GM21619 (cell line): ENCODE data around the gene MSH5.
A peak's percentile ranks its signal among the peaks of the same experiment; 100 is the strongest.
"Not testable (repeated sequence)": the region's sequence is repeated elsewhere in the genome, so short reads cannot be mapped to it uniquely, and the experiment has no call there.

ENCODE experiments used
- ATAC-seq: cut with Tn5 transposase; IDR thresholded peaks from one replicate; pipeline ENCODE4 v1.9.1; 2021; ENCODE audit not compliant: unreplicated experiment

The MSH5 gene

GRCh38 chr6:31739639-31740396 is at the start of gene MSH5:
TSS of gene MSH5 (plus strand) at chr6:31740005. CDS start at chr6:31740467, 462 bp downstream.
- peak; percentile 56 for ATAC-seq

GRCh38 chr6:31690231-31691077 is 49.4 kb upstream of the MSH5 start:
- no peak for ATAC-seq

DNA sequence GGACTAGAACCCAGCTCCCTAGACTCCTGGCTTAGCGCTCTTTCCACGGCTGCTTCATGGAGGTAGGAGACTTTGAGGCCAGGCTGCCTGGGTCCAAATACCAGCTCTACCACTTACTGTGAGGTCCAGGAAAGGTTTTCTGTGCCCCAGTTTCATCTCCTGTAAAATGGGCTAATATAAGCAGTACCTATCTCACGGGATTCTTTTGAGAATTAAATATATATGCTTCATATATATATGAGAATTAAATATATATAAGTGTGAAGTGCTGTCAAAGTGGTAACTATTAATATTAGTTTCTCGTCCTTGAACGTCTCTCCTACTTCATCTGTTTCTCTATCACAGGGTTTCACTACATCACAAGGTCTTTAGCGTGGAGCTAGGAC is 48.7 kb upstream of the MSH5 start:
- ATAC-seq, result no peak

DNA sequence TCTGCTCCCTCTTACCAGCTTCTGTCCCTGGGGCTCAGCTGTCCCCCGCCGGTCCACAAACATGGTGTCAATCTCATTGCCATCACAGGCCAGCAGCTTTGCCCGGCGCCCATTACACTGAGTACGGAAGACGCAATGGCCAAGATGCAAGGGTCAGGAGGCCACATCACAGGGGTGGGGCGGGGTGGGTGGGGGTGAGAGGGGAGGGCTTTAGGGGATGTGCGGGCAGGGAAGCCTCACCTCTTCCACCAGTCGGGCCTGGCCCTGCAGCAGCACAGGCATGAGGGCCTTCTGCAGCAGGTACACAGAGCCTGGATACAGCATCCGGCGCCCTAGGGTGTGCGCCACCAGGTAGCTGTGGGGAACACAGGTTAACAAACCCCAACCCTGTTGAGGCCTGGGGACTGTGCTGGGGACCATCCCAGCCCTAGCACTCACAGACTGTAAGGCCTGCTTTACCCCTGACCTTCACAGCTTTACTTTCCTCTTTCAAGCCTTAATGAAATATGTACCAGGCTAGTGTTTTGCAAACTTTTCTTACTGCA is 48.2 kb upstream of the MSH5 start:
- no peak for ATAC-seq

- no peak for ATAC-seq
These were observed 47.5 kb upstream of the MSH5 start for GRCh38 chr6:31692353-31692752.

GRCh38 chr6:31692886-31693285 is 46.9 kb upstream of the MSH5 start:
- no peak for ATAC-seq

DNA sequence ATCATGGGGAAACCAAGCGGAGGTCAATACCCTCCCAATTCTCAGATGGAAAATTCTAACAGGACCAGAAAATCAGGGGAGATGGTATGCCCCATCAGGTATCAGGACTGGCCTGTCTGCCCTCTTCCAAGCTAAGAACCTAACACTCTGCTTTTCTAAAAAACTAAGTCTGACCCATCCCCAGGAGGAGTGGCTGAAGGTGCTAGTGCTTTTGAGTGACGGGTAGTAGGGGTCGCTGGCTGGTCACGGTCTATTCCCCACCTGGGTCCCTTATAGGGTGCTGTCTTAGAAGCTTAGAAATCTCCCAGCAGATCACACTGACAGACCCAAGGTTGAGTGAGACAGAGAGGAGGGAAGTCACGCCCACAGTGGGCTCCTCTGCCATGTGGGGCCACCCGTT is 46.3 kb upstream of the MSH5 start:
- ATAC-seq, result no peak

DNA sequence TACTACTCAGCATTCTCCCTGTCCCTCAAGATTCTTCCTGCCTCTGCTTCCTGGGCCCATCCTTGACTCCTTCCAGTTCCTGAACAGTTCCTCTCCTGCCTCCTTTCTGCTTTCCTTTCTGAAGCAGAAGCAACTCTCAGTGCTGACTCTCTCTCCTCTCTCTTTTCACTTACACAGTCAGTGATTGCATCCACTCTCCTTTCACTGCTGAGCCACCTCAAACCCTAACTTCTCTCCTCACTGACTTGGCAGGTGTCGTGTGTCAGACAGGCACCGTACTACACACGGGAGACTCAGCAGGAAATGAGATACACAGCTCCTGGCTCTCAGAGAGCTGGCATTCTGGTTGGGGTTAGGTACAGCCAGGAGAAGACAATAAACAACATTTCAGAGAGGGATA is 42.2 kb upstream of the MSH5 start:
- no peak for ATAC-seq

DNA sequence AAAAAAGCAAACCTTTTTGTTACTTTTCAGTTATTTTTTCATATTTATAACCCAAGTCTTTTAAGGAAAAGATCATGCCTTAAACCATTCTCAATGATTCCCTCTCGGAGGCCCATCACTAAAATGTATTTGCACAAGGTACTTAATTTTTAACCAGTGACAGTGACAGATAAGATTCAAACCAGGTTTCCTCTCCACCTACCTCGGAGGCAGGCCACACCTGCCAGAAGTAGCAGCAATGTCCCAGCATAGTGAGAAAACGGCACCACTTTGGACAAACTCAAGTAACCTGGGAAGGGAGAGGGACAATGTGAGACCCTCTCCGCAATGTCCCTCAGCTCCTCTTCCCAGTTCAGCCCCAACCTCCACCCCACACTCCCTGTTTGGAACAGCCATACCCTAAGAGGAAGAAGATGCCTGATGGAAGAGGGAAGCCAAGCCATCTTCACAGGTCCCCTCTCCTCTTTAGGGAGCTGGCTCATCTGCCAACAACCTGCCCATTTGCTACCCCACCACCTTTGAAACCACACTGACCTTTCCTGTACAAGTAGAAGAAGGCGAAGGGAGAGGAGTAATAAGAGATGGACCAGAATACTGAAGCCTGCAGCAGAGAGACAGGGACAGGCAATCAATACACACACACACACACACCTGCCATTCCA is 38.9 kb upstream of the MSH5 start:
- no peak for ATAC-seq

- no peak for ATAC-seq
These were observed 38.0 kb upstream of the MSH5 start for GRCh38 chr6:31701666-31702404.

DNA sequence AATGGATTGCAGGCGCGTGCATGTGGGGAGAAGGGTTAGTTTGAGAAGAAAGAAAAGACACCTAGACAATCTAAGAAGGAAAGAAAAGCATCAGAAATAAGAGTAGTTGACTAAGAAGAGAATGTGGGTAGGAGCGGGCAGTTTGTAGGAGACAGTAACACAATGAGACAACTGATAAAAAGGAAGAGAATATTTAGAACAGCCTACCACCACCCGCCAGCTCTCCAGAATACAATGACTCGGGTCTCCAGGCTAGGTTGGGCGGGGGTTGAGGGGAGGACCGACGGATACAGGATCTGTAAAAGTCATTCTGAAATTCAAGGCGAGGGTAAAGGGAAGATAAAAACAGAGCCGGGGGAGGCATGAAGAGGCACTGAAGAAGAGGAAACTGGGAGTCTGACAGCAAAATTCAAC is 37.4 kb upstream of the MSH5 start:
- no peak for ATAC-seq

DNA sequence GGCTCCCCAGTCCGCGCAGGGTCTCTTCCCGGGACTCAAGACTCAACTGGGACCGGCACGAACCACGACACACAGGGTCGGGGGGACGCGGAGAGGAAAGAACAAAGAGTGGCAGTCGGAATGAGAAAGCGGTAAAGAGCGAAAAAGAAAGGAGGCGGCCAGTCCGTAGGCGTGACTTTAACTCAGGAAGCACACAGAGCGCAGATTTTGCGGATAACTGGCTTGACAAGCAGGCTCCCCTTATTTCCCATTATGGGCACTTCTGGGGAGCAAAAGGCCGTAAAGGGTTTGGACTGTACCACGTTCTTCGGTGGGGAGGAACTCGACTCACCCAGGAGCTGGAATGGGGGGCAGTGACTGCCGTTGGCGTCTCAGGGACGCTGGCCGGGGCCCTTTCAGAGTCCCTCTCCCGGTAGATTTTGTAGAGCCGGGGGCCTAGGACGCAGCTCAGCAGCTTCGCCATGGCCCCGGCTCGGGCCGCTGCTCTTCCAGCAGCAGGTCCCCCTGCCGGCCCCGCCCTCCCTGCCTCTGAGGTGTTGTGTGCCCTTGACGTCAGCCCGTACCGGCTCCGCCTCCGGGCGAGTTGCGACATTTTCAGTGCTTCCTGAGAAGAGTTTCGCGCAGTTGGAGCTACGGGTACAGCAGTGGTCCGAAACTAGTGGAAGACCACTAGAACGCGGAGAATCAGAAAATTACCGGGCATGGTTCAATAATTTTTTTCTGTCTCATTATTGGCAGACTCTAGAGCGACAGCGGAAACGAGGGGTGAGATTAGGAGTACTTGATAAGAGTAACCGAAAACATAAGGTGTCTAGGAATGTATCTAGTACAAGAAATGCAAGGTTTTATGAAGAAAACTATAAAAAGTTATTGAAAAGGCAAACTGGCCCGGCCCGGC is 36.7 kb upstream of the MSH5 start, which contains the start of gene ABHD16A:
Gene ABHD16A (minus strand): TSS at position 506 of the 898 bp plus-strand sequence. CDS start 43 bp downstream, at position 463.
- ATAC-seq, result peak; percentile 70

DNA sequence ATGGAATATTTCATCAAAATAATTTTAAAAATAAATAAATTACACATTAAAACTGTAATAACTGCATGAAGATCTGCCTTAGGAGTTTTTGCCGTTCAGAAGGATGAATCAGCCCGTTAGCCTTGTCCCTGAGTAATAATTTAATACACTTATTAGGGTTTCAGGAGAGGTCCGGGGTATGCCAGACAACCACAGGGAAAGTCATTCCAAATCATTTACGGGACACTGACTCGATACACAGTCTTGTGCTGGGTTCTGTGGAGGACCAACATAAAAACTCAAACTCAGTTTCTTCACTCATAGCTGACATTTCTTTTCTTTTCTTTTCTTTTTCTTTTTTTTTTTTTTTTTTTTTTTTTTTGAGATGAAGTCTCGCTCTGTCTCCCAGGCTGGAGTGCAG is 33.9 kb upstream of the MSH5 start:
- no peak for ATAC-seq

DNA sequence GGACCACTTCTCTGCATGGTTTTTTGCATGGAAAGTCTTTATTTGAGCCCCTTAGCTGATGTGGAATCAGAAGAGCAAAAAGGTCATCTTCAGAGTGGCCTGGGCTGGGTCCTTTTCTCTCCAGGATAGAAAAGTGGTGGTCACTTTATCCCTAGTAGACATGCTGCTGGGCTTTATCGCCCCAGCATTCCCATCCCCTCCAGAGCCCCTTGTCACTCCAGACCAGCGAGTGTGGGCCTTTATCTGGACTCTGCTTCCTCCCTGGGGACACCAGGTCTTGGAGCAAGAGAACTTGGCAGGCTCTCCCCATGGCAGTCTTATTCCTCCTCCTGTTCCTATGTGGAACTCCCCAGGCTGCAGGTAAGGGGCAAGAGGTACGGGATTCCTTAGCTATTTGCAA is 33.2 kb upstream of the MSH5 start, which contains the start of gene LY6G6F:
Gene LY6G6F (plus strand): TSS at position 268 of the 400 bp plus-strand sequence. CDS start 41 bp downstream, at position 309.
- no peak for ATAC-seq

DNA sequence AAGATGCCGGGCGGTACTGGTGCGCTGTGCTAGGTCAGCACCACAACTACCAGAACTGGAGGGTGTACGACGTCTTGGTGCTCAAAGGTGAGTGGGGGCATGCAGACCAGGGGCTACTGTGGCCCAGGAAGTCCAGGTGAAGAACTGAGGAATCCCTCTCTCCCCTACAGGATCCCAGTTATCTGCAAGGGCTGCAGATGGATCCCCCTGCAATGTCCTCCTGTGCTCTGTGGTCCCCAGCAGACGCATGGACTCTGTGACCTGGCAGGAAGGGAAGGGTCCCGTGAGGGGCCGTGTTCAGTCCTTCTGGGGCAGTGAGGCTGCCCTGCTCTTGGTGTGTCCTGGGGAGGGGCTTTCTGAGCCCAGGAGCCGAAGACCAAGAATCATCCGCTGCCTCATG is 32.1 kb upstream of the MSH5 start:
- ATAC-seq, result no peak

- ATAC-seq, result no peak
These were observed 31.6 kb upstream of the MSH5 start for GRCh38 chr6:31708224-31708623.

DNA sequence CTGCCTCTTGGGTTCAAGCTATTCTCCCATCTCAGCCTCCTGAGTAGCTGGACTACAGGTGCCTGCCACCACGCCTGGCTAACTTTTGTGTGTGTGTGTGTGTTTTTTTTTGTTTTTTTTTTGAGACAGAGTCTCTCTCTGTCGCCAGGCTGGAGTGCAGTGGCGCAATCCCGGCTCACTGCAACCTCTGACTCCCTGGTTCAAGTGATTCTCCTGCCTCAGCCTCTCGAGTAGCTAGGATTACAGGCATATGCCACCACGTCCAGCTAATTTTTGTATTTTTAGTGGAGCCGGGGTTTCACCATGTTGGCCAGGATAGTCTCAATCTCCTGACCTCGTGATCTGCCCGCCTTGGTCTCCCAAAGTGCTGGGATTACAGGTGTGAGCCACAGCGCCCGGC is 30.6 kb upstream of the MSH5 start:
- ATAC-seq, result not testable (repeated sequence)

- no peak for ATAC-seq
These were observed 29.1 kb upstream of the MSH5 start for GRCh38 chr6:31710523-31711219.

- no peak for ATAC-seq
These were observed 28.6 kb upstream of the MSH5 start for GRCh38 chr6:31711233-31711632.
